ENCODE data around the gene THSD7B.

DNA sequence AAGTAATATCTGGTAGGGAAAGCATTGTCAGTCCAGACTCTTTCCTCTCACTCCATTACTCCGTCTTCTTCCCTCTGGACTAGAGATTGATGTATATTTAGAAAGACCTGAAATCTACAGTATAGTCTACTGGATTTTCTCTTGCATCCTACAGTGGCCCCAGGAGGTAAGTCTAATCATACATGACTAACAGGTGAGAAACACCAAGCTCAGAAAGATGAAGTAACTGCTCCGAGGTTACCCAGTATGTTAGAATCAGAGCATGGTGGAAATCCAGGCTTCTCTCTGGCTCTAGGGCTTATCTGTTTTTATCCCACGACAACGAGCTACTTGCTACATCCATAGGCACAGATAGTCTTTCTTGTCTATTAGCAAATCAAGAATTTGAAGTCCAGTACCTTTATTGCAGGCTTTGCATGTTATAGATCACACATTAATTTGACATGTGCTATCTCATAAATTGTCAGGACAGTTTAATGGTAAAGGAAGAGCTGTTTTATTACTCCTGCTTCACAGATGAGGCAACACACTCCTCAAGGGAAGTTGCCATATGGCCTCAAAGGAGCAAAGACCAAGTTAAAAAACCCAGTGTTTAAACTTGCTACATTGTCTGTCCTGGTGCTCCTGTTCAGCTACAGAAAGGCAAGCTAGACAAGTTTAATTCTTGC lies 484.3 kb downstream of the THSD7B start:
- no peak for TF ChIP-seq CTCF (IDR thresholded peaks at IDR 0.05; ENCODE audit: poor library complexity, severe bottlenecking)
- no peak for TF ChIP-seq EP300 (conservative IDR thresholded peaks at IDR 0.05; ENCODE audit: poor library complexity, severe bottlenecking)
- TF ChIP-seq EZH2 (IDR thresholded peaks at IDR 0.05; ENCODE audit: borderline replicate concordance, insufficient read depth, low read length, poor library complexity, severe bottlenecking) = no peak
